DND-41 (cell line): ENCODE data around the gene FAM83B.

Experiments used
- EZH2 ChIP-seq: IDR thresholded peaks from 3 replicates; pipeline ENCODE4 v1.6.1; 2012; ENCODE audit warnings: borderline replicate concordance, low read depth, mild to moderate bottlenecking, moderate library complexity, low read length, inconsistent platforms; ENCODE audit not compliant: severe bottlenecking
- TF ChIP-seq, protein P1 (sequence below): IDR thresholded peaks from 2 replicates; pipeline ENCODE4 v1.5.1; 2012; ENCODE audit warnings: borderline replicate concordance, low read length, moderate library complexity, mild to moderate bottlenecking; ENCODE audit not compliant: poor library complexity, severe bottlenecking; ENCODE audit errors: extremely low read depth

DNA sequence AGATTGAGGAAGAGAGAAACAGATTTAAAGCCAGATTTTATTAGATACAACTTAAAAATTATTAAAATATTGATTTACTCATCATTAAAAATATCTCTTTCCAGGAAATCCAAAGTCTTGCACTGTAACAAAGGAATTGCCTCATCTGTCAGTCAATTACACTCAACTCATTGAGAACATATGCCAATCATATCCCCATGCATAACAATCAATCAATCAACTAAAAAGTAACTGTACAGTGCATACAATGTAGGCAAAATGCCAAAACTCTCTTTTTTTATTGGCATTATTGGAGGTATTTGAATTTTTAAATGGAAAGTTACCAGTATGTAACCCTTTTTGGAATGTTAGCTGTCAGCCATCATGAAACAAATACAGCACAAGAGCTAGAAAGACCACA is 45.3 kb upstream of the FAM83B start:
- TF ChIP-seq, protein P1, sequence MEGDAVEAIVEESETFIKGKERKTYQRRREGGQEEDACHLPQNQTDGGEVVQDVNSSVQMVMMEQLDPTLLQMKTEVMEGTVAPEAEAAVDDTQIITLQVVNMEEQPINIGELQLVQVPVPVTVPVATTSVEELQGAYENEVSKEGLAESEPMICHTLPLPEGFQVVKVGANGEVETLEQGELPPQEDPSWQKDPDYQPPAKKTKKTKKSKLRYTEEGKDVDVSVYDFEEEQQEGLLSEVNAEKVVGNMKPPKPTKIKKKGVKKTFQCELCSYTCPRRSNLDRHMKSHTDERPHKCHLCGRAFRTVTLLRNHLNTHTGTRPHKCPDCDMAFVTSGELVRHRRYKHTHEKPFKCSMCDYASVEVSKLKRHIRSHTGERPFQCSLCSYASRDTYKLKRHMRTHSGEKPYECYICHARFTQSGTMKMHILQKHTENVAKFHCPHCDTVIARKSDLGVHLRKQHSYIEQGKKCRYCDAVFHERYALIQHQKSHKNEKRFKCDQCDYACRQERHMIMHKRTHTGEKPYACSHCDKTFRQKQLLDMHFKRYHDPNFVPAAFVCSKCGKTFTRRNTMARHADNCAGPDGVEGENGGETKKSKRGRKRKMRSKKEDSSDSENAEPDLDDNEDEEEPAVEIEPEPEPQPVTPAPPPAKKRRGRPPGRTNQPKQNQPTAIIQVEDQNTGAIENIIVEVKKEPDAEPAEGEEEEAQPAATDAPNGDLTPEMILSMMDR = no peak
- TF ChIP-seq EZH2 = no peak
